Mesothelial cell of epicardium (in vitro differentiated cells): Measurements from ENCODE around the gene KBTBD3. TPM values are rescaled to one million over a fixed set of nuclear protein-coding genes. Genes with fewer than 3 reads are reported as not detected.
"Not testable (repeated sequence)": the region's sequence is repeated elsewhere in the genome, so short reads cannot be mapped to it uniquely, and the experiment has no call there.

Source experiments
- DNase-seq, 2 experiments: peaks; one replicate each; pipeline ENCODE4 v3.0.0; 2021; ENCODE audit warnings: low spot score in 2 of 2; ENCODE audit not compliant: unreplicated experiment in 2 of 2
- H3K27ac Mint-ChIP-seq: 2 replicates; pipeline ENCODE4 v1.8.0; 2021; ENCODE audit warnings: mixed read lengths
- H3K27me3 Mint-ChIP-seq: 2 replicates; pipeline ENCODE4 v1.8.0; 2021; ENCODE audit warnings: low read depth, mixed read lengths
- H3K36me3 Mint-ChIP-seq: 2 replicates; pipeline ENCODE4 v1.8.0; 2021; ENCODE audit warnings: mixed read lengths
- H3K4me1 Mint-ChIP-seq: 2 replicates; pipeline ENCODE4 v1.8.0; 2021; ENCODE audit warnings: mixed read lengths
- H3K4me3 Mint-ChIP-seq: 2 replicates; pipeline ENCODE4 v1.8.0; 2021; ENCODE audit warnings: mild to moderate bottlenecking, moderate library complexity, mixed read lengths
- H3K9me3 Mint-ChIP-seq: 2 replicates; pipeline ENCODE4 v1.8.0; 2021; ENCODE audit warnings: mixed read lengths
- CTCF ChIP-seq: fragments of 200-600 bp; sonication (generic); IDR thresholded peaks from one replicate; pipeline ENCODE4 v1.5.0; 2021; ENCODE audit warnings: antibody characterized with exemption; ENCODE audit not compliant: unreplicated experiment
- total RNA-seq: library from RNA; stranded (reverse); gene quantifications from 3 replicates; pipeline ENCODE4 v1.2.1, GENCODE V29; 2021

KBTBD3 gene
- total RNA-seq, 1 donor from 2014 or later = 4.1 TPM

- H3K27ac Mint-ChIP-seq = no peak overlapping the region
- no peak for TF ChIP-seq CTCF
- DNase-seq = no peak
- no peaks in the 10 kb centered on the region for H3K4me1 Mint-ChIP-seq
- no peaks in the 10 kb centered on the region for H3K27me3 Mint-ChIP-seq
- no peak overlapping the region for H3K4me3 Mint-ChIP-seq
- H3K36me3 Mint-ChIP-seq = peaks cover 5% of the 10 kb centered on the region
- peaks cover 3% of the 10 kb centered on the region for H3K9me3 Mint-ChIP-seq
Measured at GRCh38 chr11:106059617-106060016, 17.5 kb downstream of the KBTBD3 start.

GRCh38 chr11:106058377-106058776 is 18.8 kb downstream of the KBTBD3 start:
- not testable (repeated sequence) for H3K4me1 Mint-ChIP-seq

GRCh38 chr11:106051103-106051502 is 26.0 kb downstream of the KBTBD3 start:
- Mint-ChIP-seq H3K4me1 (peaks cover 8% of the 10 kb centered on the region), H3K9me3 (no peaks in the 10 kb centered on the region), H3K27ac (no peak overlapping the region), H3K27me3 (no peaks in the 10 kb centered on the region), H3K4me3 (no peak overlapping the region), H3K36me3 (no peaks in the 10 kb centered on the region)
- TF ChIP-seq CTCF = no peak
- DNase-seq = no peak

More at GRCh38 chr11:106058377-106058776, 18.8 kb downstream of the KBTBD3 start:
- not testable (repeated sequence) for H3K9me3 Mint-ChIP-seq, H3K27ac Mint-ChIP-seq, DNase-seq, H3K4me3 Mint-ChIP-seq, H3K36me3 Mint-ChIP-seq, H3K27me3 Mint-ChIP-seq

- no peak for TF ChIP-seq CTCF
- peaks cover 8% of the 10 kb centered on the region for H3K4me1 Mint-ChIP-seq
- H3K27me3 Mint-ChIP-seq = no peaks in the 10 kb centered on the region
- no peaks in the 10 kb centered on the region for H3K36me3 Mint-ChIP-seq
- H3K9me3 Mint-ChIP-seq = no peaks in the 10 kb centered on the region
- no peak overlapping the region for H3K27ac Mint-ChIP-seq
- no peak overlapping the region for H3K4me3 Mint-ChIP-seq
- DNase-seq = no peak
Measured at GRCh38 chr11:106049727-106050476, 27.2 kb downstream of the KBTBD3 start.

- no peaks in the 10 kb centered on the region for H3K36me3 Mint-ChIP-seq
- no peak for TF ChIP-seq CTCF
- H3K4me1 Mint-ChIP-seq = peaks cover 8% of the 10 kb centered on the region
- H3K9me3 Mint-ChIP-seq = no peaks in the 10 kb centered on the region
- H3K27me3 Mint-ChIP-seq = no peaks in the 10 kb centered on the region
- H3K27ac Mint-ChIP-seq = no peak overlapping the region
- H3K4me3 Mint-ChIP-seq = no peak overlapping the region
- DNase-seq = no peak
Measured at GRCh38 chr11:106047631-106048030, 29.5 kb downstream of the KBTBD3 start.

- no peaks in the 10 kb centered on the region for H3K27me3 Mint-ChIP-seq
- H3K9me3 Mint-ChIP-seq = no peaks in the 10 kb centered on the region
Measured at GRCh38 chr11:106043540-106043939, 33.6 kb downstream of the KBTBD3 start.

More at GRCh38 chr11:106043540-106043939, 33.6 kb downstream of the KBTBD3 start:
- no peaks in the 10 kb centered on the region for H3K4me1 Mint-ChIP-seq
- no peak overlapping the region for H3K4me3 Mint-ChIP-seq
- no peak for DNase-seq
- H3K27ac Mint-ChIP-seq = no peak overlapping the region
- H3K36me3 Mint-ChIP-seq = no peaks in the 10 kb centered on the region
- TF ChIP-seq CTCF = no peak
